HG03342 (cell line): Measurements from ENCODE around the gene POU6F1.
A peak's percentile ranks its signal among the peaks of the same experiment; 100 is the strongest.

Source experiments
- ATAC-seq: cut with Tn5 transposase; IDR thresholded peaks from one replicate; pipeline ENCODE4 v1.9.1; 2021; ENCODE audit warnings: mild to moderate bottlenecking, moderate library complexity; ENCODE audit not compliant: unreplicated experiment

Gene POU6F1

GRCh38 chr12:51198568-51199365 lies 19.1 kb downstream of the POU6F1 start:
- ATAC-seq, result no peak

- ATAC-seq, result no peak
Measured at GRCh38 chr12:51197736-51198567, 19.9 kb downstream of the POU6F1 start.

GRCh38 chr12:51196547-51196946 lies 21.3 kb downstream of the POU6F1 start:
- ATAC-seq, result no peak

GRCh38 chr12:51195841-51196240 lies 22.0 kb downstream of the POU6F1 start:
- ATAC-seq, result no peak

GRCh38 chr12:51192284-51192671 lies 25.6 kb downstream of the POU6F1 start:
- ATAC-seq, result no peak

- no peak for ATAC-seq
Measured at GRCh38 chr12:51191516-51192283, 26.2 kb downstream of the POU6F1 start.

GRCh38 chr12:51190820-51191219 lies 27.0 kb downstream of the POU6F1 start:
- ATAC-seq, result no peak

- ATAC-seq, result no peak
Measured at GRCh38 chr12:51189790-51190355, 28.0 kb downstream of the POU6F1 start.

- ATAC-seq, result peak; percentile 63
Measured at GRCh38 chr12:51188359-51189051, 29.4 kb downstream of the POU6F1 start.

GRCh38 chr12:51187370-51187987 lies 30.4 kb downstream of the POU6F1 start:
- no peak for ATAC-seq

- ATAC-seq, result no peak
Measured at GRCh38 chr12:51186465-51187085, 31.3 kb downstream of the POU6F1 start.

GRCh38 chr12:51185171-51185717 lies 32.6 kb downstream of the POU6F1 start:
- no peak for ATAC-seq

GRCh38 chr12:51183816-51184215 lies 34.0 kb downstream of the POU6F1 start:
- ATAC-seq, result no peak

- ATAC-seq, result no peak
Measured at GRCh38 chr12:51183349-51183748, 34.5 kb downstream of the POU6F1 start.

- ATAC-seq, result no peak
Measured at GRCh38 chr12:51181558-51181957, 36.3 kb downstream of the POU6F1 start.

- no peak for ATAC-seq
Measured at GRCh38 chr12:51177897-51178296, 40.0 kb downstream of the POU6F1 start.

GRCh38 chr12:51174501-51174900 lies 43.4 kb downstream of the POU6F1 start:
- no peak for ATAC-seq

GRCh38 chr12:51172515-51173431 lies 45.1 kb downstream of the POU6F1 start, which contains the start of gene TFCP2:
TFCP2 (minus strand) TSS chr12:51173135; CDS start chr12:51172422, 713 bp downstream.
- peak; percentile 92 for ATAC-seq
